NCI-H69 (cell line): ENCODE data around the gene KCNQ1.

Experiments used
- DNase-seq: peaks from one replicate; lab custom pipeline; 2025; lab: John Stamatoyannopoulos, UW

KCNQ1 gene, protein sequence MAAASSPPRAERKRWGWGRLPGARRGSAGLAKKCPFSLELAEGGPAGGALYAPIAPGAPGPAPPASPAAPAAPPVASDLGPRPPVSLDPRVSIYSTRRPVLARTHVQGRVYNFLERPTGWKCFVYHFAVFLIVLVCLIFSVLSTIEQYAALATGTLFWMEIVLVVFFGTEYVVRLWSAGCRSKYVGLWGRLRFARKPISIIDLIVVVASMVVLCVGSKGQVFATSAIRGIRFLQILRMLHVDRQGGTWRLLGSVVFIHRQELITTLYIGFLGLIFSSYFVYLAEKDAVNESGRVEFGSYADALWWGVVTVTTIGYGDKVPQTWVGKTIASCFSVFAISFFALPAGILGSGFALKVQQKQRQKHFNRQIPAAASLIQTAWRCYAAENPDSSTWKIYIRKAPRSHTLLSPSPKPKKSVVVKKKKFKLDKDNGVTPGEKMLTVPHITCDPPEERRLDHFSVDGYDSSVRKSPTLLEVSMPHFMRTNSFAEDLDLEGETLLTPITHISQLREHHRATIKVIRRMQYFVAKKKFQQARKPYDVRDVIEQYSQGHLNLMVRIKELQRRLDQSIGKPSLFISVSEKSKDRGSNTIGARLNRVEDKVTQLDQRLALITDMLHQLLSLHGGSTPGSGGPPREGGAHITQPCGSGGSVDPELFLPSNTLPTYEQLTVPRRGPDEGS

DNA sequence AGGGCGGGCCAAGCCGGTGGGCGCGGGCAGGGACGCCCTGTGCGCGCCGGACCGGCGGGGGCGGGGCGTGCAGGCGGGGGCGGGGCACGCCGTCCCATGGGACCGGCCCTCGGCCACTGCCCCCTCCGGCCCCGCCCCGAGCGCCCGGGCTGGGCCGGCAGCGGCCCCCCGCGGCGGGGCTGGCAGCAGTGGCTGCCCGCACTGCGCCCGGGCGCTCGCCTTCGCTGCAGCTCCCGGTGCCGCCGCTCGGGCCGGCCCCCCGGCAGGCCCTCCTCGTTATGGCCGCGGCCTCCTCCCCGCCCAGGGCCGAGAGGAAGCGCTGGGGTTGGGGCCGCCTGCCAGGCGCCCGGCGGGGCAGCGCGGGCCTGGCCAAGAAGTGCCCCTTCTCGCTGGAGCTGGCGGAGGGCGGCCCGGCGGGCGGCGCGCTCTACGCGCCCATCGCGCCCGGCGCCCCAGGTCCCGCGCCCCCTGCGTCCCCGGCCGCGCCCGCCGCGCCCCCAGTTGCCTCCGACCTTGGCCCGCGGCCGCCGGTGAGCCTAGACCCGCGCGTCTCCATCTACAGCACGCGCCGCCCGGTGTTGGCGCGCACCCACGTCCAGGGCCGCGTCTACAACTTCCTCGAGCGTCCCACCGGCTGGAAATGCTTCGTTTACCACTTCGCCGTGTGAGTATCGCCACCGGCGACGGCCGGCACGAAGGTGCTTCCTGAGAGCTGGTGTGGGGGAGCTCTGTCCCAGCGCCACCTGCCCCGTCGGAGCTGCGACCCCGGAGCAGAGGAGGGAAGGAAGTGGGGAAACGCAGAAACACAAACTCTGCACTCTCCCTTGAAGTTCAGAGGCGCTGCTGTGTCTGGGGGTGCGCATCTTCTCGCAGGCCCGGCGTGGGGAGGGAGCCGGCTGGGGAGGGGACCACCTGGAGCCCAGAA lies at the start of gene KCNQ1:
KCNQ1 (plus strand) TSS at position 188 of the 925 bp plus-strand sequence; CDS start at position 279, 91 bp downstream.
- peak; percentile 69 for DNase-seq

DNA sequence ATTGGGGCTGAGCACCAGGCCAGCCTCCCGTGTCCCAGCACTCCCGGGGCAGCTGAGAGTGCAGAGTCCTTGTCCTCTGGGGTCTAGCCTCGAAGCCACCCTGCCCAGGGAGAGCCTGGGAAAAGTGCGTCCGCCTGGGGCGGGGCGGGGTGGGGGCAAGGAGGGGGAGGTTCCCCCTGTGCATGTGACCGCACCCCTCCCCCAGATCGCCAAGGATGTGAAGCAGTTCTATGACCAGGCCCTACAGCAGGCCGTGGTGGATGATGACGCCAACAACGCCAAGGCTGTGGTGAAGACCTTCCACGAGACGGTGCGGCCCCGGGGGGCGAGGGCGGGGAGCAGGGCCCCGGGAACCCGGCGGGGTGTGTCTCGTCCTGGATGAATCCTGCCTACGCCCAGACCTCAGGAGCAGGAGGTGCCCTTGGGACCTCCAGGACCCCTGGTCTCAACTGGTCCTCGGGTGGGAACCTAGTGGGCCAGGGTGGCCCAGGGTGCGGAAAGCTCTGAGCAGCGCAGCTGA lies 49.5 kb upstream of the KCNQ1 start:
- DNase-seq: no peak

- no peak for DNase-seq
Observed at GRCh38 chr11:2395856-2396255, 49.0 kb upstream of the KCNQ1 start.

GRCh38 chr11:2396471-2396870 lies 48.3 kb upstream of the KCNQ1 start:
- DNase-seq: no peak

DNA sequence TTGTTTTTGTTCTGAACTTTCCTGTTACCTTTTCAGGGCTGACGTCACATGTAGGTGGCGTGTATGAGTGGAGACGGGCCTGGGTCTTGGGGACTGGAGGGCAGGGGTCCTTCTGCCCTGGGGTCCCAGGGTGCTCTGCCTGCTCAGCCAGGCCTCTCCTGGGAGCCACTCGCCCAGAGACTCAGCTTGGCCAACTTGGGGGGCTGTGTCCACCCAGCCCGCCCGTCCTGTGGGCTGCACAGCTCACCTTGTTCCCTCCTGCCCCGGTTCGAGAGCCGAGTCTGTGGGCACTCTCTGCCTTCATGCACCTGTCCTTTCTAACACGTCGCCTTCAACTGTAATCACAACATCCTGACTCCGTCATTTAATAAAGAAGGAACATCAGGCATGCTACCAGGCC lies 47.8 kb upstream of the KCNQ1 start:
- DNase-seq: no peak

DNA sequence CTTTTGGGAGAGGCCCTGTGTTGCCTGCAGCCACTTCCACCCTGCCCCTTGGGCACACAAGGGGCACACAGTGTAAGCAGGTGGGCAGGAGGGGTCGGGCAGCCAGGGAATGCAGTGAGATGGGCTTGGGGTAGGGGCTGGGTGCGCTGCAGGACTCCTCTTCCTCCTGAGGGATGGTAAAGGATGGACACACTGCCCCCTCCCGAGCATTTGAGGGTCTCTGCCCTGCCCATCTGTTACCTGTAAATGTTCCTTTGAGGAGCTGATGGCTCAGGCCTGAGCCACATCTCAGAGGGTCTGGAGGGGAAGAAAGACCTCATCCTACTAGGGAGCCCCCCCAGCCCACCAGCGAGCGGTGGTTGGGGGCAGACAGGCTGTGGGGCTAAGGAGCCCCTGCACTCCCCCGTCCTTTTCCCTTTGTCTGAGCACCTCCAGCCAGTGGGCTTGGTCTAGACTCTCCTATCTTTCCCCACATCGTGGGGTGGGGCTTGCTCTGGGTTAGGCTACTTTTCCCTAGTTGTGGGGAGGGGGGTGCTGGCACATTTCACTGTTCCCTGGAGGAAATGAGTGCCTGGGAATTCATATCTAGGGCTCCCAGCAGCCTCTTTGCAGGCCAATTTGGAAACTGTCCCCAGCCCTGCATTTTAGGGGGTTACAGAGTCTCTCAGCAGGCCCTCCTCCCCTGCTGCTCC lies 46.0 kb upstream of the KCNQ1 start:
- DNase-seq: no peak

GRCh38 chr11:2399488-2400068 lies 45.2 kb upstream of the KCNQ1 start:
- peak; percentile 51 for DNase-seq

DNA sequence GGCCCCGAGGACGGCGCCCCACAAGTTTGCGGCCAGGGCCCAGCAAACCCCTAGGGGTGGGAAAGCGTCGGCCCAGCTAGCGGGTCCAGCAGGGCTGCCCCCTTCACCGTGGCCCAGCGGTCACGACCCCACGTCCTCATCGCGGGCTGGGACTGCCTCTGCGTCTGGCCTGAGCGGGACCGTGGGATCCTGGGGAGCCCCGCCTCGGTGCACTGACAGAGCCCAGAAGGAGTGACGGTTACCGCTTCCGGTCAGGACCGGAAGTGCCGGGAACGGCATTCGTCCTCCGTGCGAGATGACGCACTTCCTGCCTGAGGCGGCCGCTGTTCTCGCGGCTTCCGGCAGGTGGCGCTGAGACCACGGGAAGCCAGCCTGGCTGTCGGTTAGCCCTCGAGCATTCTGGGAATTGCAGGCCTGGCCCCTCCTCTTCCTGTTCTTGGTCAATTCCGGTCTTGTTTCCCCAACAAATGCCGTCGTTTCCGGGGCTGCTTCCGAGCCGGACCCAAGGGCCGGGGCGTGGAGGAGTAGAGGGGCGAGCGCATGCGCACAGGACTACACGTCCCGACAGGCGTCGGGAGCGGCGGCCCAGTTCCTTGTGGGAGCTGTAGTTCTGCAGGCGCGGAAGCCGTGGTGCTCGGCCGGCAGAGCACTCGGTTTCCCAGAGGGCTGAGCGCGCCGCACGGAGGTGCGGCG lies 44.6 kb upstream of the KCNQ1 start, which contains the start of gene TSSC4:
TSSC4 (plus strand) TSS at position 682 of the 693 bp plus-strand sequence. CDS start 1,884 bp downstream, outside the sequence.
- peak; percentile 100 for DNase-seq

DNA sequence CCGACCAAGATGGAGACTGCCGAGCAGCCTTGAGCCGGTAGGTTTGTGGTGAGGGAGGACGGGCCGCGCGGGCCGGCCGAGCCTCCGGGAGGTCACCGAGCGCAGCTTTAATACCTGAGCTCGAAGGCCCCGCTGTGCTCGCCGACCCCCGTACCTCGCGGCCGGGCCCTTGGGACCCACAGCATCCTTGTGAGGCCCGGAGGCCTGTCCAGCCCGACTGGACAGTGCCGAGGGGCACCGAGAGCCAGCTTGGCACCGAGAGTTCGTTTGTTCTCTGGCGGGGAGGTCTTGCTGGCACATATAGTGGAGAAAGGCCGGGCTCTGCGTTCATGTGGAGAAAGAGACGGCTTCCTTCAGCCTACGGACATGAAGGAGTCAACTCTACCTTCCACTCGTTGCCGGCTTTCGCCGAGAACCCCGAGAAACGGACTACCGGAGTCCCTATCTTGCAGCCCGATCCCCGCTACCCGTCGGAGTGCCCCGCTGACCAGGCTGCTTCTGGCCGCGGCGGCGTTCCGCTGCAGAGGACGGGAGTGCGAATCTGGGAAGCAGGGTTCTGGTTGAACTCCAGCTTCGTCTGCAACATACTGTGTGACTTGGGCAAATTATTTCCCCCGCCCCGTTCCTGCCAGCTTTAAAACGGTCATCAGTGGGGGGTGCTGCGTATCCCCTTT lies 43.9 kb upstream of the KCNQ1 start:
- DNase-seq: no peak

- no peak for DNase-seq
Observed at GRCh38 chr11:2401436-2401984, 43.3 kb upstream of the KCNQ1 start.

DNA sequence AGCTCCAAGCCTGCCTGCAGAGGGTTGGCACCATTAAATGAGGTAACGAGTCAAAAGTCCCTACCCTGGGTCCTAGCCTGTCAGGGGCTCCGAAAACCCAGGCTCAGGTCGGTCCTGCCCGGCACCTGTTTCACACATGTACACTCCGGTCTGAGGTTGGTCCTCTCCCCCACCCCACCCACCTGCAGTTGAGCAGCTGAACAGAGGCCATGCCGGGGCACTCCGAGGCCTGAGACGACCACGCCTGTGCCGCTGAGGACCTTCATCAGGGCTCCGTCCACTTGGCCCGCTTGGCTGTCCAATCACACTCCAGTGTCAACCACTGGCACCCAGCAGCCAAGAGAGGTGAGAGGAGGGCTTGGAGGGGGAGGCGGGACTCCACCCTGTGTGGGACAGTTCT lies 42.7 kb upstream of the KCNQ1 start:
- DNase-seq: no peak

GRCh38 chr11:2402890-2403645 lies 41.7 kb upstream of the KCNQ1 start:
- DNase-seq: no peak

GRCh38 chr11:2404735-2405196 lies 40.0 kb upstream of the KCNQ1 start:
- DNase-seq: no peak

DNA sequence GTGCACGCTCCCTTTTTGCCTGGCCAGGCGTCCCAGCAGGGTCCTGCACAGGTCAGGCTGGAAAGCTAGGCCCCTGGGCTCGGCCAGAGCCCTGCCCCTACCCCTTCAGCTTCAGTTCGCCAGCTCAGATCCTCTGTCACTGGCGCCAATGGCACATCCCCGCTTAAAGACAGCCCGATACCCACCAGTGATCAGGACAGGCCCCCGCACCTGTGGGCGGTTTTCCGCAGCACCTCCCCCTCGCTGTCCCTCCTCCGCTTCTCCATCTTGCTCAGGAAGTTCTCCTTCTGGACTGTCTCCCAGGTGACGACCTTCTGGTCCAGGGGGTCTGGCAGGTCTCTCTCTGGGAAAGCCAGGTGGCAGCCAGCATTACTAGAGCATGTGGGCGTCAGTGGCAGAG lies 38.4 kb upstream of the KCNQ1 start:
- DNase-seq: no peak

- DNase-seq: peak; percentile 22
Observed at GRCh38 chr11:2406878-2407410, 37.9 kb upstream of the KCNQ1 start.

- DNase-seq: no peak
Observed at GRCh38 chr11:2408671-2409070, 36.1 kb upstream of the KCNQ1 start.

DNA sequence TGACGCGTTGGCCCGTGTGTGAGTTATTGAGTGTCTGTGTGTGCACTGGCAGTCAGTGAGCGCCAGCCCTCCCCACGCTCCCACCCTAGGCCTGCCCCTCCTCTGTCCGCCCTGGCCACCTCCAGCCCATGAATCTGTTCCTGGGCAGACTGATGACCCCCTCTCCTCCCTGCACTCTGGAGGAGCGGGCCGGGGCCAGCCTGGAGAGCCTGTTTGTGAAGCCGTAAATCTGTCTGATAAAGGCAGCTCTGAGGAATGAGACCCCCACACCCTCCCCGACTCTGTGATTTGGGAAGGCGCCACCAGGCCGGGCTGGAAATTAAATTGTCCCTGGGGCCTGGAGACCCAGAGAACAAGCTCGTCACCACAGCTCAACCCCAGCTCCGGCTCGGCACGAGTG lies 35.7 kb upstream of the KCNQ1 start:
- peak; percentile 32 for DNase-seq
